Glomerular visceral epithelial cell (primary cell): ENCODE results near the gene XAF1.
"Not testable (repeated sequence)": the region's sequence is repeated elsewhere in the genome, so short reads cannot be mapped to it uniquely, and the experiment has no call there.

ENCODE experiments used
- DNase-seq: peaks from one replicate; pipeline ENCODE4 v3.0.0-alpha.2; 2016; ENCODE audit errors: extremely low spot score

Gene XAF1

GRCh38 chr17:6755731-6756184 lies at the start of gene XAF1:
Gene XAF1, plus strand, starts transcription at chr17:6756046. Its CDS starts 33 bp downstream, at chr17:6756079.
- DNase-seq = peak; percentile 46

GRCh38 chr17:6706499-6706898 lies 49.3 kb upstream of the XAF1 start:
- no peak for DNase-seq

- no peak for DNase-seq
Observed at GRCh38 chr17:6706996-6707395, 48.9 kb upstream of the XAF1 start.

GRCh38 chr17:6708357-6708961 lies 47.4 kb upstream of the XAF1 start:
- DNase-seq = no peak

- DNase-seq = no peak
Observed at GRCh38 chr17:6710317-6710716, 45.5 kb upstream of the XAF1 start.

- no peak for DNase-seq
Observed at GRCh38 chr17:6711081-6711674, 44.7 kb upstream of the XAF1 start.

- DNase-seq = no peak
Observed at GRCh38 chr17:6711681-6712057, 44.2 kb upstream of the XAF1 start.

GRCh38 chr17:6712058-6712853 lies 43.6 kb upstream of the XAF1 start:
- DNase-seq = peak; percentile 64

- DNase-seq = no peak
Observed at GRCh38 chr17:6712854-6713129, 43.1 kb upstream of the XAF1 start.

GRCh38 chr17:6713130-6713917 lies 42.5 kb upstream of the XAF1 start, which contains the start of gene SLC13A5:
Gene SLC13A5, minus strand, starts transcription at chr17:6713369. Its CDS starts 36 bp downstream, at chr17:6713333.
- peak; percentile 33 for DNase-seq

GRCh38 chr17:6713918-6714271 lies 42.0 kb upstream of the XAF1 start:
- no peak for DNase-seq

- DNase-seq = no peak
Observed at GRCh38 chr17:6714315-6714874, 41.5 kb upstream of the XAF1 start.

GRCh38 chr17:6716736-6717135 lies 39.1 kb upstream of the XAF1 start:
- no peak for DNase-seq

- DNase-seq = no peak
Observed at GRCh38 chr17:6721744-6722143, 34.1 kb upstream of the XAF1 start.

- DNase-seq = no peak
Observed at GRCh38 chr17:6724009-6724408, 31.8 kb upstream of the XAF1 start.

GRCh38 chr17:6729531-6729930 lies 26.3 kb upstream of the XAF1 start:
- DNase-seq = no peak

GRCh38 chr17:6746665-6747064 lies 9.2 kb upstream of the XAF1 start:
- not testable (repeated sequence) for DNase-seq

GRCh38 chr17:6748617-6749016 lies 7.2 kb upstream of the XAF1 start:
- DNase-seq = no peak

- peak; percentile 25 for DNase-seq
Observed at GRCh38 chr17:6749519-6749918, 6.3 kb upstream of the XAF1 start.

GRCh38 chr17:6752068-6752909 lies 3.6 kb upstream of the XAF1 start:
- peak; percentile 99 for DNase-seq

GRCh38 chr17:6753006-6753445 lies 2.8 kb upstream of the XAF1 start:
- peak; percentile 97 for DNase-seq
